GM12878 (cell line): ENCODE results near the gene COL23A1. TPM values are rescaled to one million over a fixed set of nuclear protein-coding genes. Genes with fewer than 3 reads are reported as not detected.

Source experiments
- ATAC-seq: fragments of 200-7000 bp; cut with Tn5 transposase; 3 replicates; pipeline ENCODE4 v1.9.1; 2020; ENCODE audit warnings: mild to moderate bottlenecking, moderate library complexity
- BruUV-seq: library from RNA; stranded (reverse); fragments of 400-500 nt; replicated peaks from 2 replicates; lab custom pipeline; 2021; lab: Mats Ljungman, UMichigan
- CTCF ChIA-PET: fragments of 300-600 bp; sonication (Branson Sonifier 250); formaldehyde crosslinking; extraction: SDS; loops from one replicate; lab custom pipeline; 2021; ENCODE audit warnings: inconsistent platforms; lab: Yijun Ruan, JAX
- POLR2A ChIA-PET: fragments of 350-600 bp; formaldehyde crosslinking; extraction: SDS; loops from one replicate; lab custom pipeline; 2021; ENCODE audit warnings: inconsistent platforms; lab: Charles Lee
- RAD21 ChIA-PET: fragments of 300-600 bp; sonication (Branson Sonifier 250); formaldehyde crosslinking; loops from one replicate; lab custom pipeline; 2023; ENCODE audit warnings: antibody characterized with exemption; ENCODE audit not compliant: unreplicated experiment; lab: Charles Lee
- SMC1A ChIA-PET: fragments of 300-600 bp; sonication (Branson Sonifier 250); formaldehyde crosslinking; loops from one replicate; lab custom pipeline; 2023; ENCODE audit not compliant: unreplicated experiment, uncharacterized antibody; lab: Charles Lee
- DNase-seq: peaks from one replicate; pipeline ENCODE4 v3.0.0-alpha.2; 2011; ENCODE audit warnings: low read depth, low spot score
- FAIRE-seq: peaks from 3 replicates; lab custom pipeline; 2011; peaks lifted over from hg19 to GRCh38; lab: Jason Lieb, UNC
- H2AFZ ChIP-seq: 2 replicates; pipeline ENCODE4 v1.6.0; 2011; ENCODE audit warnings: low read depth, low read length, control low read depth; ENCODE audit not compliant: control insufficient read depth
- H3K27ac ChIP-seq: 2 replicates; pipeline ENCODE4 v1.5.1; 2011; ENCODE audit warnings: control low read depth; ENCODE audit not compliant: control insufficient read depth, insufficient read depth
- H3K27me3 ChIP-seq, 2 experiments: replicated peaks in 1 of 2; 2 replicates each; pipeline versions ENCODE4 v1.6.0 to v1.6.1; 2011; ENCODE audit warnings: low read length in 1 of 2; ENCODE audit not compliant: control insufficient read depth in 2 of 2, insufficient read depth in 2 of 2
- H3K36me3 ChIP-seq, 2 experiments: 2 replicates each; pipeline ENCODE4 v1.5.1; 2011; ENCODE audit warnings: low read length in 1 of 2; ENCODE audit not compliant: control insufficient read depth in 2 of 2, insufficient read depth in 2 of 2
- H3K4me1 ChIP-seq: 2 replicates; pipeline ENCODE4 v1.6.1; 2011; ENCODE audit warnings: mild to moderate bottlenecking, low read length, moderate library complexity, mixed read lengths; ENCODE audit not compliant: control insufficient read depth, insufficient read depth
- H3K4me2 ChIP-seq: 2 replicates; pipeline ENCODE4 v1.6.0; 2011; ENCODE audit warnings: control low read depth; ENCODE audit not compliant: control insufficient read depth, insufficient read depth
- H3K4me3 ChIP-seq: fragments of 200-600 bp; sonication (generic); 2 replicates; pipeline ENCODE4 v1.5.1; 2016
- H3K79me2 ChIP-seq: 2 replicates; pipeline ENCODE4 v1.6.0; 2011; ENCODE audit warnings: low read length; ENCODE audit not compliant: control insufficient read depth, insufficient read depth
- H3K9ac ChIP-seq: 2 replicates; pipeline ENCODE4 v1.8.0; 2011; ENCODE audit warnings: low read length, control low read depth, mixed read lengths; ENCODE audit not compliant: control insufficient read depth, insufficient read depth
- H3K9me3 ChIP-seq: replicated peaks from 3 replicates; pipeline ENCODE4 v1.5.1; 2011; ENCODE audit warnings: mild to moderate bottlenecking, low read length; ENCODE audit not compliant: control insufficient read depth, insufficient read depth
- H4K20me1 ChIP-seq: 2 replicates; pipeline ENCODE4 v1.6.0; 2011; ENCODE audit not compliant: control insufficient read depth, insufficient read depth
- HSF1 ChIP-seq: fragments of 150-350 bp; IDR thresholded peaks from 2 replicates; pipeline ENCODE4 v1.6.1; 2014; ENCODE audit warnings: mild to moderate bottlenecking, low read depth, low read length
- LARP7 ChIP-seq: fragments of 450-650 bp; IDR thresholded peaks from 2 replicates; pipeline ENCODE4 v1.6.1; 2017; ENCODE audit warnings: mild to moderate bottlenecking
- PRDM15 ChIP-seq: fragments of 450-650 bp; formaldehyde crosslinking; IDR thresholded peaks from 2 replicates; pipeline ENCODE4 v1.4.0; 2020; ENCODE audit warnings: mild to moderate bottlenecking, moderate library complexity
- RBBP5 ChIP-seq: fragments of 200-600 bp; sonication (generic); conservative IDR thresholded peaks from 2 replicates; pipeline ENCODE4 v1.6.1; 2016
- RUNX3 ChIP-seq: IDR thresholded peaks from 2 replicates; pipeline ENCODE4 v1.6.1; 2012; ENCODE audit warnings: low read length, inconsistent platforms
- TCF7 ChIP-seq: IDR thresholded peaks from 2 replicates; pipeline ENCODE4 v1.6.1; 2014; ENCODE audit warnings: antibody characterized with exemption, borderline replicate concordance
- ZNF217 ChIP-seq: fragments of 450-650 bp; IDR thresholded peaks from 2 replicates; pipeline ENCODE4 v1.6.1; 2017; ENCODE audit warnings: antibody characterized with exemption, mild to moderate bottlenecking
- WGBS: methylation state at CpG from one replicate; pipeline ENCODE4 v1.1.6; 2016; ENCODE audit warnings: low lambda C conversion rate; ENCODE audit not compliant: insufficient replicate concordance, insufficient coverage; ENCODE audit errors: missing lambda C conversion rate; 5-methylcytosine and 5-hydroxymethylcytosine counted together
- in situ Hi-C: fragments of 300-500 bp; cut with MboI; formaldehyde crosslinking; loops from 9 replicates; pipeline ENCODE4 v1.14.3; 2018; ENCODE audit warnings: mixed read lengths
- intact Hi-C: fragments of 100-400 bp; cut with micrococcal nuclease; formaldehyde crosslinking; loops from one replicate; pipeline ENCODE4 v1.14.2; 2022; ENCODE audit not compliant: unreplicated experiment
- polyA plus RNA-seq, 11 experiments: library from polyadenylated mRNA; depleted of rRNA in 4 of 11; unstranded in 6 of 11; stranded (reverse) in 5 of 11; fragments of >200 nt; fragmentation: Nextera tagmentation in 4 of 11; fragmentation: Illumina TruSeq in 1 of 11; extraction: Ambion mirVana in 4 of 11; extraction: Trizol in 1 of 11; gene quantifications; 1 replicate in 1 of 11; 2 replicates in 10 of 11; pipeline versions ENCODE4 v1.2.1 to v1.2.3, GENCODE V29; 2011 to 2016; ENCODE audit warnings: inconsistent platforms in 2 of 11, missing spikeins in 2 of 11, low read depth in 1 of 11
- total RNA-seq, 4 experiments: library from RNA; depleted of rRNA in 3 of 4; stranded (reverse); fragments of >200 nt in 3 of 4; fragmentation: Illumina TruSeq in 1 of 4; extraction: Trizol in 1 of 4; gene quantifications; 2 replicates each; pipeline versions ENCODE4 v1.2.1 to v1.2.3, GENCODE V29; 2013 to 2021

Gene COL23A1
- total and polyA plus RNA-seq, 10 of the 15 experiments (the other 5 are each of a cell fraction or from before 2014, with no cell fraction given): 0.03 to 0.83 (median 0.09) TPM; not detected in 5

- ChIA-PET RAD21 (no interaction called here), SMC1A (no interaction called here), CTCF (no interaction called here), POLR2A (no interaction called here)
- Histone ChIP-seq H3K4me2 (no peak overlapping the region), H3K4me3 (no peak overlapping the region), H3K79me2 (no peaks in the 10 kb centered on the region), H3K27me3 (0 out of 4 replicates have a peak, but pooled peaks cover 0 to 1% of the 10 kb centered on the region in 2 experiments), H3K9me3 (no peaks in the 10 kb centered on the region), H2AFZ (no peak overlapping the region), H3K36me3 (no peaks in the 10 kb centered on the region), H4K20me1 (no peaks in the 10 kb centered on the region), H3K27ac (no peak overlapping the region), H3K9ac (no peak overlapping the region), H3K4me1 (no peaks in the 10 kb centered on the region)
- intact Hi-C loops (no loop called here), in situ Hi-C loops (no loop called here)
- no peak for DNase-seq
- no peak for FAIRE-seq
- TF ChIP-seq PRDM15 (CRISPR knock-in tag): no peak
- TF ChIP-seq RBBP5: no peak
- TF ChIP-seq TCF7: no peak
- no peak for TF ChIP-seq HSF1
- TF ChIP-seq RUNX3: no peak
- no peak for TF ChIP-seq ZNF217
- TF ChIP-seq LARP7: no peak
- no TSS peak for BruUV-seq
- ATAC-seq: no peak
- WGBS: 33% methylated on average over 7 of the region's 7 CpGs
These were observed 171.7 kb downstream of the COL23A1 start for GRCh38 chr5:178418471-178419010.
